DND-41 (cell line): ENCODE measurements around the gene PLP2.
A peak's percentile ranks its signal among the peaks of the same experiment; 100 is the strongest.

ENCODE experiments used
- ATAC-seq: fragments of 200-7000 bp; cut with Tn5 transposase; 3 replicates; pipeline ENCODE4 v1.9.1; 2021; ENCODE audit warnings: low read depth; ENCODE audit not compliant: insufficient read depth
- DNase-seq: peaks from one replicate; pipeline ENCODE4 v3.0.0-alpha.2; 2020
- H2AFZ ChIP-seq: 2 replicates; pipeline ENCODE4 v1.6.0; 2012; ENCODE audit warnings: low read depth, low read length
- H3K27ac ChIP-seq: 2 replicates; pipeline ENCODE4 v1.5.1; 2012; ENCODE audit warnings: low read length, inconsistent platforms
- H3K27me3 ChIP-seq: fragments of 200-600 bp; sonication (generic); 2 replicates; pipeline ENCODE4 v1.6.0; 2012; ENCODE audit warnings: low read length, mild to moderate bottlenecking, inconsistent platforms; ENCODE audit not compliant: insufficient read depth, poor library complexity
- H3K36me3 ChIP-seq: 2 replicates; pipeline ENCODE4 v1.5.1; 2012; ENCODE audit warnings: low read length, inconsistent platforms; ENCODE audit not compliant: insufficient read depth
- H3K4me1 ChIP-seq: 2 replicates; pipeline ENCODE4 v1.5.1; 2012; ENCODE audit warnings: mild to moderate bottlenecking, low read length; ENCODE audit not compliant: insufficient read depth
- H3K4me2 ChIP-seq: 2 replicates; pipeline ENCODE4 v1.6.0; 2012; ENCODE audit warnings: mild to moderate bottlenecking, moderate library complexity, low read length, inconsistent platforms; ENCODE audit not compliant: insufficient read depth
- H3K4me3 ChIP-seq, 2 experiments: fragments of 200-600 bp in 1 of 2; shearing (Covaris generic) in 1 of 2; 2 replicates each; pipeline ENCODE4 v1.5.1; 2012 to 2016; ENCODE audit warnings: inconsistent platforms in 2 of 2, low read length in 2 of 2, mild to moderate bottlenecking in 2 of 2, low read depth in 1 of 2, moderate library complexity in 1 of 2
- H3K79me2 ChIP-seq: 2 replicates; pipeline ENCODE4 v1.6.0; 2012; ENCODE audit warnings: low read length, inconsistent platforms; ENCODE audit not compliant: insufficient read depth
- H3K9ac ChIP-seq: 2 replicates; pipeline ENCODE4 v1.6.0; 2012; ENCODE audit warnings: low read depth, mild to moderate bottlenecking, inconsistent platforms, low read length, moderate library complexity
- H3K9me3 ChIP-seq: 2 replicates; pipeline ENCODE4 v1.5.1; 2012; ENCODE audit warnings: low read length, moderate library complexity, mild to moderate bottlenecking, inconsistent platforms; ENCODE audit not compliant: insufficient read depth, severe bottlenecking
- H4K20me1 ChIP-seq: 2 replicates; pipeline ENCODE4 v1.6.0; 2012; ENCODE audit warnings: low read length; ENCODE audit not compliant: insufficient read depth
- CTCF ChIP-seq: IDR thresholded peaks from 2 replicates; pipeline ENCODE4 v1.5.1; 2012; ENCODE audit warnings: borderline replicate concordance, low read length, moderate library complexity, mild to moderate bottlenecking; ENCODE audit not compliant: poor library complexity, severe bottlenecking; ENCODE audit errors: extremely low read depth
- EZH2 ChIP-seq: IDR thresholded peaks from 3 replicates; pipeline ENCODE4 v1.6.1; 2012; ENCODE audit warnings: borderline replicate concordance, low read depth, mild to moderate bottlenecking, moderate library complexity, low read length, inconsistent platforms; ENCODE audit not compliant: severe bottlenecking

Gene PLP2

GRCh38 chrX:49162620-49163019 lies 9.1 kb upstream of the PLP2 start, which contains the start of gene MAGIX:
Gene MAGIX, plus strand, starts transcription at chrX:49162758. Its CDS starts 132 bp downstream, at chrX:49162890.
- no peaks in the 10 kb centered on the region for H3K27me3 ChIP-seq
- DNase-seq, result no peak
- no peak for ATAC-seq
- peak within 1 kb of the TSS; percentile 68 for H3K9ac ChIP-seq
- H3K4me2 ChIP-seq, result peak within 1 kb of the TSS; percentile 70
- H2AFZ ChIP-seq, result peak within 1 kb of the TSS; percentile 87
- peaks cover 44% of the 10 kb centered on the region for H3K4me1 ChIP-seq
- H3K9me3 ChIP-seq, result no peaks in the 10 kb centered on the region
- H3K27ac ChIP-seq, result peak within 1 kb of the TSS; percentile 89
- no peaks in the 10 kb centered on the region for H3K79me2 ChIP-seq
- TF ChIP-seq EZH2, result no peak
- no peak for TF ChIP-seq CTCF
- H4K20me1 ChIP-seq, result no peaks in the 10 kb centered on the region
- no peaks in the 10 kb centered on the region for H3K36me3 ChIP-seq
- peak within 1 kb of the TSS in 1 of 2 experiments; percentile 59; a peak in 2 of 4 replicates for H3K4me3 ChIP-seq

GRCh38 chrX:49163555-49164419 lies 7.9 kb upstream of the PLP2 start:
- H2AFZ ChIP-seq, result peak overlapping the region; percentile 87
- peak overlapping the region; percentile 89 for H3K27ac ChIP-seq
- H3K9ac ChIP-seq, result peak overlapping the region; percentile 68
- DNase-seq (peak; percentile 86), ATAC-seq (peak; percentile 73)
- no peaks in the 10 kb centered on the region for H4K20me1 ChIP-seq
- H3K27me3 ChIP-seq, result no peaks in the 10 kb centered on the region
- no peaks in the 10 kb centered on the region for H3K36me3 ChIP-seq
- TF ChIP-seq EZH2, result no peak
- peak; percentile 85 for TF ChIP-seq CTCF
- no peaks in the 10 kb centered on the region for H3K9me3 ChIP-seq
- peak overlapping the region in 1 of 2 experiments; percentile 59; a peak in 2 of 4 replicates for H3K4me3 ChIP-seq
- no peaks in the 10 kb centered on the region for H3K79me2 ChIP-seq
- H3K4me1 ChIP-seq, result peaks cover 53% of the 10 kb centered on the region
- peak overlapping the region; percentile 70 for H3K4me2 ChIP-seq

- Histone ChIP-seq H4K20me1 (no peaks in the 10 kb centered on the region), H3K9me3 (no peaks in the 10 kb centered on the region), H3K9ac (no peak overlapping the region), H3K4me1 (peaks cover 53% of the 10 kb centered on the region), H3K4me3 (no peak overlapping the region; a peak in 1 of 4 replicates), H3K79me2 (no peaks in the 10 kb centered on the region), H3K4me2 (peak overlapping the region; percentile 70), H3K36me3 (no peaks in the 10 kb centered on the region), H3K27me3 (no peaks in the 10 kb centered on the region), H3K27ac (no peak overlapping the region), H2AFZ (no peak overlapping the region)
- DNase-seq (no peak), ATAC-seq (no peak)
- TF ChIP-seq EZH2 (no peak), CTCF (no peak)
Measured at GRCh38 chrX:49164589-49165360, 6.9 kb upstream of the PLP2 start.
